T-cell (primary cell): Measurements from ENCODE around the gene NDUFV3. TPM values are rescaled to one million over a fixed set of nuclear protein-coding genes. Genes with fewer than 3 reads are reported as not detected.

Source experiments
- total RNA-seq, 35 experiments: library from RNA in 6 of 35; stranded (reverse) in 6 of 35; fragments of 120-200 nt in 1 of 35; gene quantifications; one replicate each; pipeline versions ENCODE4 v1.2.1 to v1.2.4 and lab custom pipeline; 2013 to 2026

The NDUFV3 gene
- total RNA-seq, 5 donors from 2014 or later (not counting 1 experiment from before 2014, with no cell fraction given): 21.3 to 32.0 (median 28.5) TPM

Other genes with a start within 250 kb of the NDUFV3 start
- 10 to 100 TPM; 11.5 to 18.3 (median 16.1) TPM for gene PDE9A, start 239.7 kb upstream of the NDUFV3 start, total RNA-seq
- gene WDR4, start 13.8 kb upstream of the NDUFV3 start, total RNA-seq: 10 to 100 TPM; 17.0 to 40.9 (median 37.6) TPM
- gene ERVH48-1, start 32.3 kb downstream of the NDUFV3 start, total RNA-seq: 1 to 10 TPM in 2 of 5 donors, under 1 TPM in 3; 0.21 to 1.2 (median 0.90) TPM
- 10 to 100 TPM; 14.4 to 21.7 (median 18.6) TPM for gene PKNOX1, start 81.3 kb downstream of the NDUFV3 start, total RNA-seq
- gene CBS, start 182.5 kb downstream of the NDUFV3 start, total RNA-seq: 1 to 10 TPM in 3 of 5 donors, under 1 TPM in 1, not detected in 1; 0.65 to 5.5 (median 3.7) TPM
- 100 to 1,000 TPM in 2 of 5 donors, 10 to 100 TPM in 3; 15.5 to 239 (median 73.0) TPM for gene U2AF1, start 214.3 kb downstream of the NDUFV3 start, total RNA-seq